Measurements from ENCODE around the gene TBC1D19. TPM values are rescaled to one million over a fixed set of nuclear protein-coding genes. Genes with fewer than 3 reads are reported as not detected.

Gene TBC1D19
- total RNA-seq, 1 donor from 2014 or later = 17.2 TPM

DNA sequence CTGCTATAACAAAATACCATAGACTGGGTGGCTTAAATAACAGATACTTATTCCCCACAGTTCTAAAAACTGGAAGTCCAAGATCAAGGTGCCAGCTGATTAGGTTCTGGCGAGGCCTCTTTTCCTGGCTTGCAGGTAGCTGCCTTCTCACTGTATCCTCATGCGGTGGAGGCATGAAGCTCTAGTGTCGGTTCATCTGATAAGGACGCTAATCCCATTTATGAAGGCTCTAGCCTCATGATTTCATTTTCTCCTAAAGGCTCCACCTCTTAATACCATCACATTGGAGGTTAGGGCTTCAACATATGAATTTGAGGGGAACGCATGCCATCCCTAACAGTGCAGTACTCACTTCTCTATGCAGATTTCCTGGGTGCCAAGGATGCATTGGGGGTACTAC is 218.9 kb downstream of the TBC1D19 start:
- TF ChIP-seq CTCF (IDR thresholded peaks at IDR 0.05; ENCODE audit: insufficient read depth, low read length, poor library complexity, severe bottlenecking) = no peak
- DNase-seq (ENCODE audit: low read depth) = no peak
- Histone ChIP-seq H3K4me3 (ENCODE audit: low read depth, low read length) (no peak overlapping the region), H3K27me3 (ENCODE audit: control insufficient read depth, insufficient read depth, low read length) (no peaks in the 10 kb centered on the region), H3K36me3 (ENCODE audit: control insufficient read depth, insufficient read depth, low read length) (no peaks in the 10 kb centered on the region)

DNA sequence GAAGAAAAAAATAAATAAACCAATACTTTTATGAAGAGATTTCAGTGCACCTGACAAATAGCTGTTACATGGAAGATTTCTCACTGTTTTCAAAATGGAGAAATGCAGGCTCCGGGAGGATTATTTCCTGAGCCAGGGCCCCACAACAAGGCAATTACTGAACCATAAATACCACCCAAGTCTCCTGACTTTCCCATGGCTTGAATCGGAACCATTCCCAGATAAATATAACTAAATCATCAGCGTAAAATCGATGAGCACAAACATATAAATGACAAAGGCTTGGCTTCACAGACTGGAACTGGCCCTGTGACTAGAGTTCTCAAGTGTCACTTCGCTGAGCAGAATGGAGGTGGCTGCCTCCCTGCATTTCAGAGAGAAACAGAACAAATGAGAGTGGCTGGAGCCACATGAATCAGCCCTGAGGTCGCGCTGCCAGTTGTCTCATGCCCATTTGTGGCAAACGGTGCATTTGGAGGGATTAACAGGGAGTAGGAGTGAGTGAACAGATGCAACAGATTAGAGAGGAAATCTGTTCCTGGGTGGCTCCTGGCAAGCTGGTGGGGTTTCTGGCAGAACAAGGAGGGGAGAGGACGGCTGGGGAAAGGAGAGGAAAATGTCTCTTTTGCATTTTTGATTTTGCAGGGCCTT is 219.5 kb downstream of the TBC1D19 start:
- Histone ChIP-seq H3K27me3 (ENCODE audit: control insufficient read depth, insufficient read depth, low read length) (no peaks in the 10 kb centered on the region), H3K36me3 (ENCODE audit: control insufficient read depth, insufficient read depth, low read length) (no peaks in the 10 kb centered on the region), H3K4me3 (ENCODE audit: low read depth, low read length) (no peak overlapping the region)
- no peak for TF ChIP-seq CTCF (IDR thresholded peaks at IDR 0.05; ENCODE audit: insufficient read depth, low read length, poor library complexity, severe bottlenecking)
- no peak for DNase-seq (ENCODE audit: low read depth)

DNA sequence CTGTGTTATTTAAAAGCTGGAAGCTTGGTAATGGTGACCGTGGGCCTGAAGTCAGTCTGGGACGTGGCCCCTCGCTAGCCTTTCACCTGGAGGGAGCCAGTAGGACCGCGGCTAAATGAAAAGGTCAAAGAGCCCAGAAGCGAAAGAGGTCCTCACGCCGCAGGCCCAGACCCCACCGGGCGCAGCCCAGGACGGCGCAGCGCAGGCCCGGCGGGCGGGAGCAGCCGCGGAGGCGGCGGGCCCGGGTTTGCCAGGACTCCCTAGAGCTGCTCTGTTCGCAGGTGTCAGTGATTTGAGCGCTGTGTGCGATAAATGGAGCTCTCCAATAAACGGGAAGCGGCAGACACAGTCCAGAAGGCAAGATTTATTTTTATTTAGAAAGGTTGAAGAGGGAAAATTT is 220.6 kb downstream of the TBC1D19 start:
- no peak for TF ChIP-seq CTCF (IDR thresholded peaks at IDR 0.05; ENCODE audit: insufficient read depth, low read length, poor library complexity, severe bottlenecking)
- no peaks in the 10 kb centered on the region for H3K36me3 ChIP-seq (ENCODE audit: control insufficient read depth, insufficient read depth, low read length)
- H3K4me3 ChIP-seq (ENCODE audit: low read depth, low read length) = no peak overlapping the region
- no peak for DNase-seq (ENCODE audit: low read depth)
- no peaks in the 10 kb centered on the region for H3K27me3 ChIP-seq (ENCODE audit: control insufficient read depth, insufficient read depth, low read length)

GRCh38 chr4:26804925-26805324 is 221.0 kb downstream of the TBC1D19 start:
- Histone ChIP-seq H3K27me3 (ENCODE audit: control insufficient read depth, insufficient read depth, low read length) (no peaks in the 10 kb centered on the region), H3K4me3 (ENCODE audit: low read depth, low read length) (no peak overlapping the region), H3K36me3 (ENCODE audit: control insufficient read depth, insufficient read depth, low read length) (no peaks in the 10 kb centered on the region)
- no peak for TF ChIP-seq CTCF (IDR thresholded peaks at IDR 0.05; ENCODE audit: insufficient read depth, low read length, poor library complexity, severe bottlenecking)
- no peak for DNase-seq (ENCODE audit: low read depth)

Other genes with a start within 250 kb of the TBC1D19 start
- 0.04 TPM in 1 of 2 replicates, not detected in the other for gene CCKAR, start 93.6 kb upstream of the TBC1D19 start, total RNA-seq